ENCODE results near the gene FERMT2.

FERMT2 gene

GRCh38 chr14:52950898-52951680, at the start of gene FERMT2:
FERMT2 (minus strand) TSS chr14:52951050; CDS start chr14:52950568, 482 bp downstream.
- DNase-seq = peak; percentile 87

- DNase-seq = no peak
Observed at GRCh38 chr14:52998376-52999015, 47.6 kb upstream of the FERMT2 start.

GRCh38 chr14:52996493-52996892, 45.6 kb upstream of the FERMT2 start:
- DNase-seq = no peak

GRCh38 chr14:52995998-52996397, 45.1 kb upstream of the FERMT2 start:
- no peak for DNase-seq

GRCh38 chr14:52992236-52992870, 41.5 kb upstream of the FERMT2 start:
- DNase-seq = no peak

GRCh38 chr14:52988139-52988538, 37.3 kb upstream of the FERMT2 start:
- DNase-seq = no peak

- peak; percentile 4 for DNase-seq
Observed at GRCh38 chr14:52987514-52987913, 36.7 kb upstream of the FERMT2 start.

- peak; percentile 7 for DNase-seq
Observed at GRCh38 chr14:52987042-52987441, 36.2 kb upstream of the FERMT2 start.

- DNase-seq = peak; percentile 19
Observed at GRCh38 chr14:52977798-52978197, 26.9 kb upstream of the FERMT2 start.

- DNase-seq = no peak
Observed at GRCh38 chr14:52974406-52974805, 23.6 kb upstream of the FERMT2 start.

GRCh38 chr14:52961060-52961639, 10.3 kb upstream of the FERMT2 start:
- DNase-seq = peak; percentile 78

- no peak for DNase-seq
Observed at GRCh38 chr14:52960627-52961026, 9.8 kb upstream of the FERMT2 start.

- DNase-seq = no peak
Observed at GRCh38 chr14:52954346-52955214, 3.7 kb upstream of the FERMT2 start.

GRCh38 chr14:52951681-52952554, 1.1 kb upstream of the FERMT2 start:
- peak; percentile 65 for DNase-seq

GRCh38 chr14:52950410-52950897, 396 bp downstream of the FERMT2 start:
- peak; percentile 62 for DNase-seq

GRCh38 chr14:52949711-52950409, 990 bp downstream of the FERMT2 start:
- DNase-seq = no peak

GRCh38 chr14:52949249-52949648, 1.6 kb downstream of the FERMT2 start:
- DNase-seq = no peak

GRCh38 chr14:52948836-52949235, 2.0 kb downstream of the FERMT2 start:
- no peak for DNase-seq

GRCh38 chr14:52948039-52948438, 2.8 kb downstream of the FERMT2 start:
- no peak for DNase-seq

- DNase-seq = no peak
Observed at GRCh38 chr14:52944254-52944653, 6.6 kb downstream of the FERMT2 start.

GRCh38 chr14:52939427-52939826, 11.4 kb downstream of the FERMT2 start:
- DNase-seq = no peak

Data from NCI-H2171 treated with DMSO at 0.1 percent for 48 hours (cell line).